PC-9 (cell line): ENCODE results near the gene FXYD7. TPM values are rescaled to one million over a fixed set of nuclear protein-coding genes. Genes with fewer than 3 reads are reported as not detected.

Experiments used
- BruUV-seq: library from RNA; stranded (reverse); fragments of 400-500 nt; replicated peaks from 2 replicates; lab custom pipeline; 2021; lab: Mats Ljungman, UMichigan
- CTCF ChIA-PET: fragments of 300-600 bp; sonication (Branson Sonifier 250); formaldehyde crosslinking; loops from one replicate; lab custom pipeline; 2022; ENCODE audit warnings: antibody characterized with exemption; lab: Charles Lee
- POLR2A ChIA-PET: fragments of 300-600 bp; sonication (Branson Sonifier 250); formaldehyde crosslinking; loops from one replicate; lab custom pipeline; 2022; ENCODE audit warnings: antibody characterized with exemption; ENCODE audit not compliant: unreplicated experiment; lab: Charles Lee
- DNase-seq, 2 experiments: peaks; one replicate each; pipeline versions ENCODE4 v3.0.0 to v3.0.0-alpha.2; 2015 to 2022; ENCODE audit warnings: mixed read lengths in 1 of 2
- H2AFZ ChIP-seq: fragments of 200-600 bp; sonication (generic); 2 replicates; pipeline ENCODE4 v1.8.1; 2017; ENCODE audit warnings: antibody characterized with exemption
- H3F3A ChIP-seq: fragments of 200-600 bp; sonication (generic); 2 replicates; pipeline ENCODE4 v1.8.1; 2017; ENCODE audit warnings: antibody characterized with exemption, mild to moderate bottlenecking, low read depth; ENCODE audit not compliant: insufficient read depth
- H3K27ac ChIP-seq: fragments of 200-600 bp; sonication (generic); 2 replicates; pipeline ENCODE4 v1.6.1; 2016; ENCODE audit warnings: mixed run types
- H3K27me3 ChIP-seq: fragments of 200-600 bp; sonication (generic); 2 replicates; pipeline ENCODE4 v1.6.1; 2016; ENCODE audit warnings: low read depth, mixed run types; ENCODE audit not compliant: insufficient read depth
- H3K36me3 ChIP-seq: fragments of 200-600 bp; sonication (generic); 2 replicates; pipeline ENCODE4 v1.6.1; 2016; ENCODE audit warnings: low read depth, mixed run types
- H3K4me1 ChIP-seq: fragments of 200-600 bp; sonication (generic); replicated peaks from 2 replicates; pipeline ENCODE4 v1.6.1; 2016; ENCODE audit warnings: mixed run types; ENCODE audit not compliant: insufficient read depth
- H3K4me2 ChIP-seq: fragments of 200-600 bp; sonication (generic); 2 replicates; pipeline ENCODE4 v1.6.1; 2017; ENCODE audit warnings: mixed run types
- H3K4me3 ChIP-seq: fragments of 200-600 bp; sonication (generic); 2 replicates; pipeline ENCODE4 v1.6.1; 2016; ENCODE audit warnings: mixed run types
- H3K79me2 ChIP-seq: fragments of 200-600 bp; sonication (generic); 2 replicates; pipeline ENCODE4 v1.6.1; 2017; ENCODE audit warnings: low read depth, mixed run types
- H3K9me2 ChIP-seq: fragments of 200-600 bp; sonication (generic); 2 replicates; pipeline ENCODE4 v1.8.1; 2017; ENCODE audit warnings: mild to moderate bottlenecking; ENCODE audit not compliant: insufficient read depth
- H3K9me3 ChIP-seq: fragments of 200-600 bp; sonication (generic); 2 replicates; pipeline ENCODE4 v1.8.1; 2016; ENCODE audit warnings: low read depth; ENCODE audit not compliant: insufficient read depth
- H4K20me1 ChIP-seq: fragments of 200-600 bp; sonication (generic); 2 replicates; pipeline ENCODE4 v1.8.1; 2017; ENCODE audit not compliant: insufficient read depth
- CTCF ChIP-seq: fragments of 200-600 bp; sonication (generic); conservative IDR thresholded peaks from 2 replicates; pipeline ENCODE4 v1.6.1; 2017; ENCODE audit warnings: mixed run types, antibody characterized with exemption, mild to moderate bottlenecking, moderate library complexity
- EZH2 ChIP-seq: fragments of 200-600 bp; sonication (generic); IDR thresholded peaks from 2 replicates; pipeline ENCODE4 v1.8.0; 2017; ENCODE audit warnings: antibody characterized with exemption, low read depth
- intact Hi-C: fragments of 100-400 bp; cut with micrococcal nuclease; formaldehyde crosslinking; loops from one replicate; pipeline ENCODE4 v1.10.0; 2022; ENCODE audit not compliant: unreplicated experiment
- total RNA-seq: library from RNA; stranded (reverse); gene quantifications from 2 replicates; pipeline ENCODE4 v1.2.3, GENCODE V29; 2021

The FXYD7 gene
- total RNA-seq, 1 experiment from 2014 or later: not detected

GRCh38 chr19:35144600-35145436 lies 1.8 kb downstream of the FXYD7 start:
- H4K20me1 ChIP-seq: no peaks in the 10 kb centered on the region
- H3K9me3 ChIP-seq: no peaks in the 10 kb centered on the region
- no peaks in the 10 kb centered on the region for H3K79me2 ChIP-seq
- H2AFZ ChIP-seq: no peak overlapping the region
- POLR2A ChIA-PET: interaction anchor here (0.6 kb wide), 2 partner anchors 24 to 115 kb away, joined by 7 to 9 read pairs; no protein-coding TSS in a partner anchor
- H3K36me3 ChIP-seq: no peaks in the 10 kb centered on the region
- no peaks in the 10 kb centered on the region for H3K9me2 ChIP-seq
- BruUV-seq: no TSS peak
- H3K4me3 ChIP-seq: no peak overlapping the region
- no peaks in the 10 kb centered on the region for H3K27me3 ChIP-seq
- peaks cover 26% of the 10 kb centered on the region; the same call in 1 of the 2 replicates for H3F3A ChIP-seq
- DNase-seq: peak; percentile 89 to 93
- CTCF ChIA-PET: interaction anchor here (0.6 kb wide), 2 partner anchors 9 to 324 kb away, joined by 3 read pairs; no protein-coding TSS in a partner anchor
- H3K4me1 ChIP-seq: peaks cover 20% of the 10 kb centered on the region
- intact Hi-C loops: loop anchor here (2.0 to 10.0 kb wide), 4 partner anchors 104 to 210 kb away; partner anchors contain the start of genes FFAR3, LSR and USF2
- no peak overlapping the region for H3K27ac ChIP-seq
- no peak for TF ChIP-seq EZH2
- no peak for TF ChIP-seq CTCF
- H3K4me2 ChIP-seq: 0 out of 2 replicates have a peak overlapping the region, but pooled peaks have one; percentile 15

- intact Hi-C loops: loop anchor here (10.0 kb wide), 1 partner anchor 208 kb away; the partner anchor contains the start of gene FFAR3
- no TSS peak for BruUV-seq
- no peaks in the 10 kb centered on the region for H3K79me2 ChIP-seq
- no peak overlapping the region for H2AFZ ChIP-seq
- no peak for DNase-seq
- no peaks in the 10 kb centered on the region for H3K27me3 ChIP-seq
- no peak overlapping the region for H3K4me3 ChIP-seq
- H3K9me3 ChIP-seq: no peaks in the 10 kb centered on the region
- H3K27ac ChIP-seq: no peak overlapping the region
- peaks cover 21% of the 10 kb centered on the region for H3F3A ChIP-seq
- no peaks in the 10 kb centered on the region for H4K20me1 ChIP-seq
- H3K4me2 ChIP-seq: no peak overlapping the region
- POLR2A ChIA-PET: no interaction called here
- CTCF ChIA-PET: interaction anchor here (0.6 kb wide), 1 partner anchor 781 kb away, joined by 7 read pairs; no protein-coding TSS in a partner anchor
- no peaks in the 10 kb centered on the region for H3K9me2 ChIP-seq
- TF ChIP-seq EZH2 (no peak), CTCF (no peak)
- no peaks in the 10 kb centered on the region for H3K36me3 ChIP-seq
- H3K4me1 ChIP-seq: peaks cover 23% of the 10 kb centered on the region
These were observed 3.8 kb downstream of the FXYD7 start for GRCh38 chr19:35146746-35147459.

- CTCF ChIA-PET: interaction anchor here (0.8 to 1.0 kb wide), 2 partner anchors 8 to 107 kb away, joined by 3 to 4 read pairs; no protein-coding TSS in a partner anchor
- no peak for TF ChIP-seq EZH2
- no peak for TF ChIP-seq CTCF
- POLR2A ChIA-PET: interaction anchor here (0.6 kb wide), 1 partner anchor 67 kb away, joined by 3 read pairs; no protein-coding TSS in a partner anchor
- H3K4me1 ChIP-seq: peaks cover 14% of the 10 kb centered on the region
- BruUV-seq: no TSS peak
- no peak overlapping the region for H3K27ac ChIP-seq
- H3K9me3 ChIP-seq: no peaks in the 10 kb centered on the region
- no peak overlapping the region for H3K4me2 ChIP-seq
- DNase-seq: no peak
- peaks cover 7% of the 10 kb centered on the region for H3F3A ChIP-seq
- H2AFZ ChIP-seq: no peak overlapping the region
- H4K20me1 ChIP-seq: no peaks in the 10 kb centered on the region
- peaks cover 10% of the 10 kb centered on the region for H3K79me2 ChIP-seq
- intact Hi-C loops: loop anchor here (10.0 kb wide), 1 partner anchor 205 kb away; the partner anchor contains the start of gene FFAR3
- no peaks in the 10 kb centered on the region for H3K27me3 ChIP-seq
- H3K36me3 ChIP-seq: no peaks in the 10 kb centered on the region
- no peak overlapping the region for H3K4me3 ChIP-seq
- no peaks in the 10 kb centered on the region for H3K9me2 ChIP-seq
These were observed 6.4 kb downstream of the FXYD7 start for GRCh38 chr19:35149463-35149862.
